Measurements from ENCODE around the gene FABP7.

- TF ChIP-seq CTCF (conservative IDR thresholded peaks at IDR 0.05; ENCODE audit: low read depth in 2 of 2) = no peak
- TF ChIP-seq JUNB (IDR thresholded peaks at IDR 0.05; ENCODE audit: unreplicated experiment) = no peak
- TF ChIP-seq CREB1 (CRISPR knock-in tag; IDR thresholded peaks at IDR 0.05; ENCODE audit: low read depth) = no peak
- TF ChIP-seq REST (IDR thresholded peaks at IDR 0.05; ENCODE audit: unreplicated experiment) = no peak
- no peak for TF ChIP-seq POLR2AphosphoS5 (IDR thresholded peaks at IDR 0.05; ENCODE audit: low read depth)
- no peak for TF ChIP-seq EZH2phosphoT487 (IDR thresholded peaks at IDR 0.05; ENCODE audit: unreplicated experiment)
- TF ChIP-seq STAT1 (IDR thresholded peaks at IDR 0.05; ENCODE audit: unreplicated experiment) = no peak
- TF ChIP-seq ETS1 (IDR thresholded peaks at IDR 0.05) = no peak
- no peak for TF ChIP-seq EZH2 (IDR thresholded peaks at IDR 0.05; ENCODE audit: low read depth, unreplicated experiment)
- no peak for TF ChIP-seq ZNF114 (CRISPR knock-in tag; IDR thresholded peaks at IDR 0.05)
- no peak for TF ChIP-seq ZNF331 (CRISPR knock-in tag; IDR thresholded peaks at IDR 0.05; ENCODE audit: low read depth)
- TF ChIP-seq ZNF462 (CRISPR knock-in tag; IDR thresholded peaks at IDR 0.05) = no peak
Measured at GRCh38 chr6:122753688-122754056, 25.8 kb upstream of the FABP7 start.

Measured in GM23338 (cell line).